MM.1S (cell line): Measurements from ENCODE around the gene CHRNG.

Experiments
- EZH2 ChIP-seq: fragments of 300-600 bp; sonication (generic); optimal IDR thresholded peaks from 2 replicates; pipeline ENCODE3; 2017; ENCODE audit warnings: low read depth, mild to moderate bottlenecking, antibody characterized with exemption, low read length, mixed read lengths
- EZH2phosphoT487 ChIP-seq: fragments of 300-600 bp; sonication (generic); IDR thresholded peaks from 2 replicates; pipeline ENCODE4 v1.6.1; 2018; ENCODE audit warnings: antibody characterized with exemption, low read length
- TF ChIP-seq, protein P1 (sequence below): fragments of 300-600 bp; sonication (generic); IDR thresholded peaks from 2 replicates; pipeline ENCODE4 v1.5.1; 2016; ENCODE audit warnings: antibody characterized with exemption, low read length, mixed read lengths

DNA sequence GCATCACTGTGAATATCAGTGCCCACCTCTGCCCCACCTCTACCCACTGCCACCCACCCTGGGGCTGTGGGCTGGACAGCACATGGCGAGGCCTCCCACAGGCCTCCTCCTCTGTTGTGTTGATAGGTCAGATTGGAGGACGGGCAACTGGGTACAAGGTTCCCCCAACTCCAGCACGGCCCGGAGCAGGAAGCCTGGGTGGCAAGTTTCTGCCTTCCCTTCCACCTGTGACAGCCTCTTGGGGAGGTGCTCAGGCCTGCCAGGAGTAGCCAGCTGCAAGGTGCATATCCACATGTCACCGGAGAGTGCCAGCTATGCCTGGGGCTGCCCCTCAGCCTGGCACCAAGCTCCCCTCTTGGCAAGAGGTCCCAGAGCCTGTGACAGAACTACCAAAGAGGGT is 45.0 kb upstream of the CHRNG start:
- TF ChIP-seq, protein P1, sequence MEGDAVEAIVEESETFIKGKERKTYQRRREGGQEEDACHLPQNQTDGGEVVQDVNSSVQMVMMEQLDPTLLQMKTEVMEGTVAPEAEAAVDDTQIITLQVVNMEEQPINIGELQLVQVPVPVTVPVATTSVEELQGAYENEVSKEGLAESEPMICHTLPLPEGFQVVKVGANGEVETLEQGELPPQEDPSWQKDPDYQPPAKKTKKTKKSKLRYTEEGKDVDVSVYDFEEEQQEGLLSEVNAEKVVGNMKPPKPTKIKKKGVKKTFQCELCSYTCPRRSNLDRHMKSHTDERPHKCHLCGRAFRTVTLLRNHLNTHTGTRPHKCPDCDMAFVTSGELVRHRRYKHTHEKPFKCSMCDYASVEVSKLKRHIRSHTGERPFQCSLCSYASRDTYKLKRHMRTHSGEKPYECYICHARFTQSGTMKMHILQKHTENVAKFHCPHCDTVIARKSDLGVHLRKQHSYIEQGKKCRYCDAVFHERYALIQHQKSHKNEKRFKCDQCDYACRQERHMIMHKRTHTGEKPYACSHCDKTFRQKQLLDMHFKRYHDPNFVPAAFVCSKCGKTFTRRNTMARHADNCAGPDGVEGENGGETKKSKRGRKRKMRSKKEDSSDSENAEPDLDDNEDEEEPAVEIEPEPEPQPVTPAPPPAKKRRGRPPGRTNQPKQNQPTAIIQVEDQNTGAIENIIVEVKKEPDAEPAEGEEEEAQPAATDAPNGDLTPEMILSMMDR, result no peak
- no peak for TF ChIP-seq EZH2
- TF ChIP-seq EZH2phosphoT487, result no peak
